Natural killer cell treated with Interleukin-12 subunit alpha and Interleukin-12 subunit beta and Interleukin-15 and Interleukin-18, amount 100 ng/mL, for 72 hours (primary cell): ENCODE results near the gene MRRF. TPM values are rescaled to one million over a fixed set of nuclear protein-coding genes. Genes with fewer than 3 reads are reported as not detected.

ENCODE experiments used
- ATAC-seq, 2 donors: fragments of 150-1000 bp; cut with Tn5 transposase in 1 of 2; sonication (Bioruptor Pico), chemical (Tn5 transposase) in 1 of 2; 2 replicates each; pipeline ENCODE4 v1.10.0; 2021
- DNase-seq: peaks from one replicate; pipeline ENCODE4 v3.0.0; 2022; ENCODE audit warnings: low spot score
- H3K27ac Mint-ChIP-seq, 2 donors: 1 replicate in 1 of 2; 2 replicates in 1 of 2; pipeline ENCODE4 v1.8.0; 2022; ENCODE audit warnings: mixed read lengths in 2 of 2, mild to moderate bottlenecking in 1 of 2, moderate library complexity in 1 of 2
- H3K27me3 Mint-ChIP-seq, 2 donors: 1 replicate in 1 of 2; 2 replicates in 1 of 2; pipeline ENCODE4 v1.8.0; 2022; ENCODE audit warnings: mixed read lengths in 2 of 2
- H3K36me3 Mint-ChIP-seq: one replicate; pipeline ENCODE4 v1.8.0; 2022; ENCODE audit warnings: mixed read lengths
- H3K4me1 Mint-ChIP-seq, 2 donors: 1 replicate in 1 of 2; 2 replicates in 1 of 2; pipeline ENCODE4 v1.8.0; 2022; ENCODE audit warnings: low read depth in 2 of 2, mixed read lengths in 2 of 2, mild to moderate bottlenecking in 1 of 2
- H3K4me3 Mint-ChIP-seq: one replicate; pipeline ENCODE4 v1.8.0; 2022; ENCODE audit warnings: mixed read lengths
- H3K9me3 Mint-ChIP-seq: 2 replicates; pipeline ENCODE4 v1.8.0; 2022; ENCODE audit warnings: mixed read lengths
- total RNA-seq, 2 donors: library from RNA; stranded (reverse); gene quantifications; one replicate each; pipeline ENCODE4 v1.2.3, GENCODE V29; 2022

MRRF gene
- total RNA-seq, 2 donors from 2014 or later: 41.7 to 60.9 TPM

- H3K27ac Mint-ChIP-seq: peak within 1 kb of the TSS in 1 of 2 donors; percentile 72
- peaks cover 6 to 13% of the 10 kb centered on the region in 2 donors for H3K4me1 Mint-ChIP-seq
- DNase-seq (no peak), ATAC-seq (peak; percentile 82 to 83)
- H3K27me3 Mint-ChIP-seq: peaks cover 9 to 12% of the 10 kb centered on the region in 2 donors
- H3K36me3 Mint-ChIP-seq: no peaks in the 10 kb centered on the region
- H3K9me3 Mint-ChIP-seq: no peaks in the 10 kb centered on the region
- H3K4me3 Mint-ChIP-seq: peak within 1 kb of the TSS; percentile 86
Observed at GRCh38 chr9:122370869-122371755, 106.4 kb downstream of the MRRF start, which contains the start of gene PTGS1. Gene PTGS1, plus strand, starts transcription at chr9:122371024. Its CDS starts 61 bp downstream, at chr9:122371085.

DNA sequence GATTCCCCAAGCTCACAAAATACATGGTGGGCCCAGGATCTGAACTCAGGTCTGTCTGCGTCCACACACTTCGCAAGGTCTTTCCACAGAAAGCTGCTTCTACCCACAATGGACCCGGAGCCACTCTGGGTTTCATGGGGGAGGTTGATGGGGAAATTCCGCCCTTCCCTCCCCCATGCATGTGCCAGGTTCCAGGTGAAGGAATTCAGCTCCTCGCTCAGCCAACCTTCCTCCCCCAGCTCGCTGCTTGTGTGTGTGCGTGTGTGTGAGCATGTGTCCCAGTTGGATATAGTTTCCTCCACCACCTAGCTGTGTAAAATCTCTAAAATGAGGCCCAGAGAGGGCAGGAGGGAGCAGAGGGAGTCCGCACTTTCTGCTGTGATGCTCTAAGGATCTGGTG is 107.2 kb downstream of the MRRF start:
- no peaks in the 10 kb centered on the region for H3K36me3 Mint-ChIP-seq
- H3K4me1 Mint-ChIP-seq: peaks cover 6 to 13% of the 10 kb centered on the region in 2 donors
- no peak overlapping the region for H3K4me3 Mint-ChIP-seq
- ATAC-seq: no peak
- DNase-seq: no peak
- H3K9me3 Mint-ChIP-seq: no peaks in the 10 kb centered on the region
- peaks cover 9 to 12% of the 10 kb centered on the region in 2 donors for H3K27me3 Mint-ChIP-seq
- H3K27ac Mint-ChIP-seq: no peak overlapping the region

GRCh38 chr9:122372856-122373845 is 108.5 kb downstream of the MRRF start:
- H3K4me3 Mint-ChIP-seq: no peak overlapping the region
- peaks cover 6 to 16% of the 10 kb centered on the region in 2 donors for H3K4me1 Mint-ChIP-seq
- no peaks in the 10 kb centered on the region for H3K36me3 Mint-ChIP-seq
- H3K27ac Mint-ChIP-seq: no peak overlapping the region
- peaks cover 12% of the 10 kb centered on the region in 2 donors for H3K27me3 Mint-ChIP-seq
- DNase-seq (no peak), ATAC-seq (no peak)
- H3K9me3 Mint-ChIP-seq: no peaks in the 10 kb centered on the region

DNA sequence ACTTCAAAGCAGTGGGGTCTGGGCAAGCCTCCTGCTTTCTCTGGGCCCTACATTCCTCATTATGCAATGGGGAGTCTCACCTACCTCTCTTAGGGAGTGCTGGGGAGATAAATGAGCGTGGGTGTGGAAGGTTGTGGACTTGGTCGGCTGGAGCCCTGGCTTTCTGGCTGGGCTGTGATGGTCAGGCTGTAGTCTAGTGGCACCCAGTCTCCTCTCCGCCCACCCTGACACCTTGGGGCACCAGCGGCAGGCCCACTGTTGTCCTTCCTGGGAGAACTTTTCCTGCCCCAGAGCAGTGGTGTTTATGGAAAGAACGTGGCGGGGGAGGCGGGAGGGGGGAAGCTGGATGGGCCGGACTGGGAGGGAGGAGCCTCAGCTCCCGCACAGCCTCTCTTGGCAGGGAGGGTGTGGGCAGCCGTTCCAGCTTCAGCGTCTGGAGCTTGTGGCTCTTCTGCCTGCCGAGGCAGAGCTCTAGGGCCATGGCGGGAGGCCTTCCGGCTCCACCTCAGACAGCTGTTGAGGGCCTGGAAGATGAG is 110.3 kb downstream of the MRRF start:
- DNase-seq: no peak
- peaks cover 6 to 16% of the 10 kb centered on the region in 2 donors for H3K4me1 Mint-ChIP-seq
- no peaks in the 10 kb centered on the region for H3K9me3 Mint-ChIP-seq
- peaks cover 7% of the 10 kb centered on the region for H3K36me3 Mint-ChIP-seq
- ATAC-seq: no peak
- no peak overlapping the region for H3K27ac Mint-ChIP-seq
- no peak overlapping the region for H3K4me3 Mint-ChIP-seq
- peaks cover 12 to 14% of the 10 kb centered on the region in 2 donors for H3K27me3 Mint-ChIP-seq

DNA sequence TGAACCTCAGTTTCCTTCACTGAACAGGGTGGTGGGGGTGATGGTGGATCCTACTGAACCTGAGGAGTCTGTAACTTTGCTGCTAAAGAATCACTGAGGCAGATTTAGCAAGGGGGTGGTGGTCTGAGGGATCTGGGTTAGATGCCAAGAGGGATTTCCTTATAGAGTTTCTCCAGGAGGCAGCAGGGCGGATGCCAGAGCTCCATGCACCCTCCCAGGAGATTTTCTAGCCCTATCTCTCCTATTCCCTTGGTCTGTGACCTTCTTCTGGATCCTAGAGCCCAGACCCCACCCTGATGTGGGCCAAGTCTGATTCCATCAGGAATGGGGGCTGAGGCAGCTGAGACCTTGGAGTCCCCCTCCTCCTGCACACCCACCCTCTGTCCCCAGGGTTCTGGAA is 112.1 kb downstream of the MRRF start:
- Mint-ChIP-seq H3K27me3 (peaks cover 12 to 14% of the 10 kb centered on the region in 2 donors), H3K36me3 (peaks cover 7% of the 10 kb centered on the region), H3K27ac (no peak overlapping the region), H3K4me3 (no peak overlapping the region), H3K9me3 (no peaks in the 10 kb centered on the region), H3K4me1 (peaks cover 0 to 8% of the 10 kb centered on the region in 2 donors)
- no peak for ATAC-seq
- DNase-seq: no peak

GRCh38 chr9:122377241-122378164 is 112.8 kb downstream of the MRRF start:
- peaks cover 6 to 11% of the 10 kb centered on the region in 2 donors for H3K27me3 Mint-ChIP-seq
- no peak for ATAC-seq
- no peak overlapping the region for H3K27ac Mint-ChIP-seq
- H3K4me3 Mint-ChIP-seq: no peak overlapping the region
- DNase-seq: no peak
- H3K36me3 Mint-ChIP-seq: peaks cover 7% of the 10 kb centered on the region
- H3K4me1 Mint-ChIP-seq: peaks cover 0 to 5% of the 10 kb centered on the region in 2 donors
- H3K9me3 Mint-ChIP-seq: no peaks in the 10 kb centered on the region

- Mint-ChIP-seq H3K36me3 (peaks cover 7% of the 10 kb centered on the region), H3K9me3 (no peaks in the 10 kb centered on the region), H3K27ac (no peak overlapping the region), H3K4me3 (no peak overlapping the region), H3K27me3 (peaks cover 6 to 7% of the 10 kb centered on the region in 2 donors), H3K4me1 (peaks cover 0 to 5% of the 10 kb centered on the region in 2 donors)
- ATAC-seq: no peak
- DNase-seq: no peak
Observed at GRCh38 chr9:122378236-122378635, 113.6 kb downstream of the MRRF start.

- DNase-seq (no peak), ATAC-seq (no peak)
- Mint-ChIP-seq H3K27me3 (peaks cover 6 to 7% of the 10 kb centered on the region in 2 donors), H3K9me3 (no peaks in the 10 kb centered on the region), H3K27ac (no peak overlapping the region), H3K36me3 (peaks cover 7% of the 10 kb centered on the region), H3K4me1 (peaks cover 0 to 5% of the 10 kb centered on the region in 2 donors), H3K4me3 (no peak overlapping the region)
Observed at GRCh38 chr9:122379340-122379739, 114.7 kb downstream of the MRRF start.

GRCh38 chr9:122380293-122380692 is 115.6 kb downstream of the MRRF start:
- H3K27ac Mint-ChIP-seq: no peak overlapping the region
- H3K4me1 Mint-ChIP-seq: peaks cover 0 to 5% of the 10 kb centered on the region in 2 donors
- no peak for ATAC-seq
- no peak for DNase-seq
- peaks cover 7% of the 10 kb centered on the region for H3K36me3 Mint-ChIP-seq
- peaks cover 6 to 7% of the 10 kb centered on the region in 2 donors for H3K27me3 Mint-ChIP-seq
- no peaks in the 10 kb centered on the region for H3K9me3 Mint-ChIP-seq
- no peak overlapping the region for H3K4me3 Mint-ChIP-seq

Other genes with a start within 250 kb of the MRRF start
- 1 to 10 TPM; 6.2 to 7.7 TPM for gene TTLL11, start 171.6 kb upstream of the MRRF start, total RNA-seq
- gene NDUFA8, start 105.1 kb upstream of the MRRF start, total RNA-seq: 10 to 100 TPM; 36.5 to 45.6 TPM
- not detected for gene MORN5, start 105.0 kb upstream of the MRRF start, total RNA-seq
- gene LHX6, start 35.9 kb upstream of the MRRF start, total RNA-seq: not detected
- gene RBM18, start within 50 bp of the MRRF start, total RNA-seq: 10 to 100 TPM; 29.0 to 34.4 TPM
- under 1 TPM; 0.69 to 0.89 TPM for gene PTGS1, start 106.1 kb downstream of the MRRF start, total RNA-seq
- not detected for gene OR1J1, start 213.0 kb downstream of the MRRF start, total RNA-seq
- gene OR1J2, start 245.9 kb downstream of the MRRF start, total RNA-seq: not detected